ENCODE results near the gene CAMKMT. TPM values are rescaled to one million over a fixed set of nuclear protein-coding genes. Genes with fewer than 3 reads are reported as not detected.

Gene CAMKMT
- total RNA-seq, 1 donor from 2014 or later: 5.8 TPM

DNA sequence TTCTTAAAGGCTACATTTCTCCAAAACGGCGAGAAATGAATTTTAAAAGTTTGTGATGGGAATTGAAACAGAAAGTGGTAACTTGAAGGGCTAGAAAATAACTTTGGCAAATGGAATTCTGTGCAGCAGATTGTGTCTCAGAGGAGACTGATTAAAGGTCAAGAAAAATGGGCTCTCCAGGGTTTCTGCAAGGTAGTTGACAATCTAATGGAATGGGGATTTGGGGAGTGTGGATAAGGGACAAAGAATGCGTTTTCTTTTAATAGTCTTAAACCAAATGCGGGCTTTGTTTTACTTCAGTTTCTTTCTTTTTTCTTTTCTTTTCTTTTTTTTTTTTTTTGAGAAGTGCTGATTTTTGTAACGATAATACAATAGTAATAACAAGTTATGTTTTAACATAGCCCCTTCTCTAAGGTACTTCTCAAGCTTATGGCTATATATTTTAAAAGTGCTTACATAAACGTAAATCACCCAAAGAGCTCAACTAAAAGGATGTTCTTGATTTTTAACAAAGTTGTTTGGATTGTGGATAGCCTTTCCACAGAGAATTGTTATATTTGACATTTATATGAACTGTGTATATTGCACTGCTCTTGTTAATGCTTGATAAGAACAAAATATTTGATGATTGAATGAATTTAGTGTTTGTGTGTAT lies 36.6 kb downstream of the CAMKMT start:
- Histone ChIP-seq H3K36me3 (ENCODE audit: control insufficient read depth, insufficient read depth, low read length) (no peaks in the 10 kb centered on the region), H3K27me3 (ENCODE audit: control insufficient read depth, insufficient read depth, low read length) (no peaks in the 10 kb centered on the region), H3K4me3 (ENCODE audit: low read depth, low read length) (no peak overlapping the region)
- no peak for DNase-seq (ENCODE audit: low read depth)
- TF ChIP-seq, protein P1, sequence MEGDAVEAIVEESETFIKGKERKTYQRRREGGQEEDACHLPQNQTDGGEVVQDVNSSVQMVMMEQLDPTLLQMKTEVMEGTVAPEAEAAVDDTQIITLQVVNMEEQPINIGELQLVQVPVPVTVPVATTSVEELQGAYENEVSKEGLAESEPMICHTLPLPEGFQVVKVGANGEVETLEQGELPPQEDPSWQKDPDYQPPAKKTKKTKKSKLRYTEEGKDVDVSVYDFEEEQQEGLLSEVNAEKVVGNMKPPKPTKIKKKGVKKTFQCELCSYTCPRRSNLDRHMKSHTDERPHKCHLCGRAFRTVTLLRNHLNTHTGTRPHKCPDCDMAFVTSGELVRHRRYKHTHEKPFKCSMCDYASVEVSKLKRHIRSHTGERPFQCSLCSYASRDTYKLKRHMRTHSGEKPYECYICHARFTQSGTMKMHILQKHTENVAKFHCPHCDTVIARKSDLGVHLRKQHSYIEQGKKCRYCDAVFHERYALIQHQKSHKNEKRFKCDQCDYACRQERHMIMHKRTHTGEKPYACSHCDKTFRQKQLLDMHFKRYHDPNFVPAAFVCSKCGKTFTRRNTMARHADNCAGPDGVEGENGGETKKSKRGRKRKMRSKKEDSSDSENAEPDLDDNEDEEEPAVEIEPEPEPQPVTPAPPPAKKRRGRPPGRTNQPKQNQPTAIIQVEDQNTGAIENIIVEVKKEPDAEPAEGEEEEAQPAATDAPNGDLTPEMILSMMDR (IDR thresholded peaks at IDR 0.05; ENCODE audit: insufficient read depth, low read length, poor library complexity, severe bottlenecking): no peak

DNA sequence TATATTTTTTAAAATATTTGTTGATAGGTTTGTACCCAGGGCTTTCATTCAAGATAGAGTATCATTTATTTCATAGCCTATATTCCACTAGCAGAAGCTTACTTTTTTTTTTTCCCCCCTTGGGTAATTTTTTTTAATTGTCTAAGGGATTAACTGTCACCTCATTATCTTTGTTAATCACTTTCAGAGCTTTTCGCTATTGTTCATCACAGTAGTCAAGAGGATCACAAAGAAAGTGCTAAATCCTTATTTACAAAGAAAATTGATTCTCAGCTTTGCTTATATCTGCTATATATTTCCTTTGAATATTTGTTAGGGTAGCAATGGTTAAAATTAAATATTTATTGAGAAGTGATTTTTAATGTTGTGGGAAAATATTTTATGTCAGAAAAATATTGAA lies 59.0 kb downstream of the CAMKMT start:
- Histone ChIP-seq H3K36me3 (ENCODE audit: control insufficient read depth, insufficient read depth, low read length) (no peaks in the 10 kb centered on the region), H3K4me3 (ENCODE audit: low read depth, low read length) (no peak overlapping the region), H3K27me3 (ENCODE audit: control insufficient read depth, insufficient read depth, low read length) (no peaks in the 10 kb centered on the region)
- DNase-seq (ENCODE audit: low read depth): no peak
- TF ChIP-seq, protein P1 (IDR thresholded peaks at IDR 0.05; ENCODE audit: insufficient read depth, low read length, poor library complexity, severe bottlenecking): no peak

DNA sequence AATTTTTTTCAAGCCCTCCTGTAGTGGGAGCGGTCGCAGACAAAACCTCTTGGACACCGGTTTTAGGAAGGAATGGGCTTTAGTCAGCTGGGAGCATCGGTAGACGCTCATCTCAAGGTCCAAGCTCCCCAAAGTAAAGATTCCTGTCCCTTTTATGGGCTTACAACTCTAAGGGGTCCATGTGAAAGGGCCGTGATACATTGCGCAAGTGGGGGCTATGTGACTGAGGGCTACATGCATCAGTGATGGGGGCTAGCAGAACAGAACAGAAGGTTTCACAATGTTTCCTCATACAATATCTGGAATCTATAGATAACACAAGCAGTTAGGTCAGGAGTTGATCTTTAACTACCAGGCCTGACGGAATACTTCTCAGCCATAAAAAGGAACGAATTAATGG lies 62.5 kb downstream of the CAMKMT start:
- no peaks in the 10 kb centered on the region for H3K36me3 ChIP-seq (ENCODE audit: control insufficient read depth, insufficient read depth, low read length)
- TF ChIP-seq, protein P1 (IDR thresholded peaks at IDR 0.05; ENCODE audit: insufficient read depth, low read length, poor library complexity, severe bottlenecking): no peak
- no peak overlapping the region for H3K4me3 ChIP-seq (ENCODE audit: low read depth, low read length)
- DNase-seq (ENCODE audit: low read depth): no peak
- no peaks in the 10 kb centered on the region for H3K27me3 ChIP-seq (ENCODE audit: control insufficient read depth, insufficient read depth, low read length)

GRCh38 chr2:44429034-44429433 lies 67.3 kb downstream of the CAMKMT start:
- no peak for DNase-seq (ENCODE audit: low read depth)
- Histone ChIP-seq H3K36me3 (ENCODE audit: control insufficient read depth, insufficient read depth, low read length) (no peaks in the 10 kb centered on the region), H3K27me3 (ENCODE audit: control insufficient read depth, insufficient read depth, low read length) (no peaks in the 10 kb centered on the region), H3K4me3 (ENCODE audit: low read depth, low read length) (no peak overlapping the region)
- TF ChIP-seq, protein P1 (IDR thresholded peaks at IDR 0.05; ENCODE audit: insufficient read depth, low read length, poor library complexity, severe bottlenecking): no peak

DNA sequence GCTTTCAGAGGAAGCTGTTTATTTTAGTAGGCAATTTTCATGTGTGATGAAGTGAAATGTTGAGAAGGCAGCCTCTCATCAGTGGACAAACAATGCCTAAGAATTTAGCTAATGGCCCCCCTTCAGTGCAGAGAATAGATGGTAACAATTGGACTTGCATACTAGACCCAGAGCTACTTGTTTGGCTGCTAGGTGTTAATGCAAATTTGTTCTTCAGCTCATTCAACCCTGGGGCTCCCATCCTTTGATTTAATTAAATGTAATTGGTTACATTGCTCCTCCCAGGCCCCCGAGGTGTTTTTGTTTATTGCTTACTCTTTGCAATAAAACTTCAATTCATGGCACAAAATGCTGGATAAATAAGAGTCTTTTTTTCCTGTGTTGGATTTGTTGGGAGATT lies 68.6 kb downstream of the CAMKMT start:
- Histone ChIP-seq H3K4me3 (ENCODE audit: low read depth, low read length) (no peak overlapping the region), H3K27me3 (ENCODE audit: control insufficient read depth, insufficient read depth, low read length) (no peaks in the 10 kb centered on the region), H3K36me3 (ENCODE audit: control insufficient read depth, insufficient read depth, low read length) (no peaks in the 10 kb centered on the region)
- no peak for DNase-seq (ENCODE audit: low read depth)
- TF ChIP-seq, protein P1 (IDR thresholded peaks at IDR 0.05; ENCODE audit: insufficient read depth, low read length, poor library complexity, severe bottlenecking): no peak

DNA sequence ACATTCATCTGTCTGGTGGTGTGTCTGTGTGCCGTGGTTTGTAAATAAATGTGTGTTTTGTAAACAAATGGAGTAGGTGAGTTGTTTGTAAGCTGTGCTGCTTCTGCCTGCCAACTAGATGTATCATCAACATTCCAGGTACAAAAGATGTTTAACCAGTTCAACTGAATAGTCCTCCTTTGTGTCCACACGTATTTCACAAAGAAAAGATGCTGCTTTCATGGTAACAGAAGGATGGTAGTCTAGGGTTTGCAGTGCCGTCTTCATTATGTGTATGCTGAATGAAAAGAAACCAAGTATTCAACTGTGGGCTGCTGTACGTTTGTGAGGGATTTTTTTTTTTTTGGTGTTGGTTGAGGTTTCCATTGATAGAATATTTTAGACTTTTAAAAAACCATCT lies 72.1 kb downstream of the CAMKMT start:
- Histone ChIP-seq H3K4me3 (ENCODE audit: low read depth, low read length) (no peak overlapping the region), H3K36me3 (ENCODE audit: control insufficient read depth, insufficient read depth, low read length) (no peaks in the 10 kb centered on the region), H3K27me3 (ENCODE audit: control insufficient read depth, insufficient read depth, low read length) (no peaks in the 10 kb centered on the region)
- TF ChIP-seq, protein P1 (IDR thresholded peaks at IDR 0.05; ENCODE audit: insufficient read depth, low read length, poor library complexity, severe bottlenecking): no peak
- no peak for DNase-seq (ENCODE audit: low read depth)

Measured in kidney epithelial cell (primary cell).